Natural killer cell (primary cell): ENCODE data around the gene SCNM1. TPM values are rescaled to one million over a fixed set of nuclear protein-coding genes. Genes with fewer than 3 reads are reported as not detected.

Experiments used
- ATAC-seq, 3 donors: fragments of 150-1000 bp in 2 of 3; fragments of 200-7000 bp in 1 of 3; cut with Tn5 transposase; 1 replicate in 1 of 3; 2 replicates in 2 of 3; pipeline ENCODE4 v1.10.0; 2021; ENCODE audit warnings: mild to moderate bottlenecking in 2 of 3, moderate library complexity in 2 of 3
- DNase-seq, 2 donors: peaks; one replicate each; pipeline versions ENCODE4 v3.0.0 to v3.0.0-alpha.2; 2013 to 2021; ENCODE audit warnings: mixed read lengths in 1 of 2
- H3K27ac ChIP-seq: one replicate; pipeline ENCODE4 v1.5.1; 2013; ENCODE audit warnings: mild to moderate bottlenecking, low read length
- H3K27me3 ChIP-seq: one replicate; pipeline ENCODE4 v1.6.1; 2013; ENCODE audit warnings: low read length; ENCODE audit not compliant: control insufficient read depth, insufficient read depth
- H3K36me3 ChIP-seq: one replicate; pipeline ENCODE4 v1.6.1; 2013; ENCODE audit warnings: low read length; ENCODE audit not compliant: control insufficient read depth, insufficient read depth
- H3K4me1 ChIP-seq: one replicate; pipeline ENCODE4 v1.6.1; 2013; ENCODE audit warnings: low read length; ENCODE audit not compliant: control insufficient read depth, insufficient read depth
- H3K4me3 ChIP-seq: one replicate; pipeline ENCODE4 v1.5.1; 2013; ENCODE audit warnings: low read length
- H3K9me3 ChIP-seq: one replicate; pipeline ENCODE4 v1.6.1; 2013; ENCODE audit warnings: low read length; ENCODE audit not compliant: control insufficient read depth, insufficient read depth
- H3K27ac Mint-ChIP-seq, 2 donors: one replicate each; pipeline ENCODE4 v1.8.0; 2022; ENCODE audit warnings: mild to moderate bottlenecking in 2 of 2, mixed read lengths in 2 of 2, moderate library complexity in 1 of 2
- H3K27me3 Mint-ChIP-seq, 2 donors: one replicate each; pipeline ENCODE4 v1.8.0; 2022; ENCODE audit warnings: low read depth in 2 of 2, mixed read lengths in 2 of 2
- H3K36me3 Mint-ChIP-seq: one replicate; pipeline ENCODE4 v1.8.0; 2022; ENCODE audit warnings: mixed read lengths
- H3K4me1 Mint-ChIP-seq, 2 donors: one replicate each; pipeline ENCODE4 v1.8.0; 2022; ENCODE audit warnings: mixed read lengths in 2 of 2
- H3K4me3 Mint-ChIP-seq: one replicate; pipeline ENCODE4 v1.8.0; 2022; ENCODE audit warnings: mild to moderate bottlenecking, moderate library complexity, mixed read lengths
- H3K9me3 Mint-ChIP-seq, 2 donors: one replicate each; pipeline ENCODE4 v1.8.0; 2022; ENCODE audit warnings: mixed read lengths in 2 of 2
- WGBS: methylation state at CpG from one replicate; pipeline ENCODE4 v1.1.7; 2013; ENCODE audit warnings: missing lambda C conversion rate; ENCODE audit not compliant: insufficient coverage; 5-methylcytosine and 5-hydroxymethylcytosine counted together
- intact Hi-C: fragments of 100-400 bp; cut with micrococcal nuclease; formaldehyde crosslinking; loops from one replicate; pipeline ENCODE4 v1.14.2; 2022
- total RNA-seq, 4 donors: library from RNA; stranded (reverse); fragments of 120-200 nt in 1 of 4; gene quantifications; one replicate each; pipeline versions ENCODE4 v1.2.3 to v1.2.4, GENCODE V29; 2013 to 2022
- TF ChIP-seq, protein P1 (sequence below): fragments of 200-600 bp; IDR thresholded peaks from one replicate; pipeline ENCODE4 v1.8.0; 2022; ENCODE audit warnings: antibody characterized with exemption

SCNM1 gene
- total RNA-seq, 3 donors from 2014 or later (not counting 1 experiment from before 2014, with no cell fraction given): 52.3 to 54.2 (median 52.9) TPM

DNA sequence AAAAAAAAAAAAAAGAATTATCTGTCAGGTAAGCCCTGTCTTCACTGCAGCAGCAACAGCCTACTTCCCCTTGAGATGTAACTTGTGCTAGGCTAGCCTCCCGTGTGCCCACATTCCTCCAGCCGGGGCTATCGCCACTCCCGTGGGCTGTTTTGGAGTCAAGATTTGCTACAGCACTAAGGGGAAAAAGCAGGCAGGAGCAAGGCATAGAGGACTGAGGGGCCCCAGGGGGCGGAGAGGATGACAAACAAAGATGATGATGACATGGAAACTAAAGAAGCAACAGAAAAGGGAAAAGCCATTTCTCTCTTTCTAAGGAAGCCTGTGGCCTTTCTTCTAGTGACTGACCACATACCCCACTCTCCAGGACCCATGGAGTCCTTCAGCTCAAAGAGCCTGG is 7.6 kb upstream of the SCNM1 start:
- Mint-ChIP-seq H3K36me3 (no peaks in the 10 kb centered on the region), H3K4me3 (peak overlapping the region; percentile 96), H3K9me3 (no peaks in the 10 kb centered on the region), H3K27me3 (no peaks in the 10 kb centered on the region), H3K4me1 (peaks cover 45 to 58% of the 10 kb centered on the region in 2 donors), H3K27ac (peak overlapping the region; percentile 89 to 96)
- intact Hi-C loops: loop anchor here (5.0 kb wide), 2 partner anchors 181 to 596 kb away; no protein-coding TSS in a partner anchor
- peak in 1 of 2 donors; percentile 18 for DNase-seq
- no peak for ATAC-seq
- Histone ChIP-seq H3K27ac (peak overlapping the region; percentile 0), H3K9me3 (no peaks in the 10 kb centered on the region), H3K4me1 (peaks cover 49% of the 10 kb centered on the region), H3K4me3 (no peak overlapping the region), H3K36me3 (peaks cover 19% of the 10 kb centered on the region), H3K27me3 (no peaks in the 10 kb centered on the region)
- 51% methylated on average over 5 of the region's 5 CpGs for WGBS
- TF ChIP-seq, protein P1, sequence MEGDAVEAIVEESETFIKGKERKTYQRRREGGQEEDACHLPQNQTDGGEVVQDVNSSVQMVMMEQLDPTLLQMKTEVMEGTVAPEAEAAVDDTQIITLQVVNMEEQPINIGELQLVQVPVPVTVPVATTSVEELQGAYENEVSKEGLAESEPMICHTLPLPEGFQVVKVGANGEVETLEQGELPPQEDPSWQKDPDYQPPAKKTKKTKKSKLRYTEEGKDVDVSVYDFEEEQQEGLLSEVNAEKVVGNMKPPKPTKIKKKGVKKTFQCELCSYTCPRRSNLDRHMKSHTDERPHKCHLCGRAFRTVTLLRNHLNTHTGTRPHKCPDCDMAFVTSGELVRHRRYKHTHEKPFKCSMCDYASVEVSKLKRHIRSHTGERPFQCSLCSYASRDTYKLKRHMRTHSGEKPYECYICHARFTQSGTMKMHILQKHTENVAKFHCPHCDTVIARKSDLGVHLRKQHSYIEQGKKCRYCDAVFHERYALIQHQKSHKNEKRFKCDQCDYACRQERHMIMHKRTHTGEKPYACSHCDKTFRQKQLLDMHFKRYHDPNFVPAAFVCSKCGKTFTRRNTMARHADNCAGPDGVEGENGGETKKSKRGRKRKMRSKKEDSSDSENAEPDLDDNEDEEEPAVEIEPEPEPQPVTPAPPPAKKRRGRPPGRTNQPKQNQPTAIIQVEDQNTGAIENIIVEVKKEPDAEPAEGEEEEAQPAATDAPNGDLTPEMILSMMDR: no peak

DNA sequence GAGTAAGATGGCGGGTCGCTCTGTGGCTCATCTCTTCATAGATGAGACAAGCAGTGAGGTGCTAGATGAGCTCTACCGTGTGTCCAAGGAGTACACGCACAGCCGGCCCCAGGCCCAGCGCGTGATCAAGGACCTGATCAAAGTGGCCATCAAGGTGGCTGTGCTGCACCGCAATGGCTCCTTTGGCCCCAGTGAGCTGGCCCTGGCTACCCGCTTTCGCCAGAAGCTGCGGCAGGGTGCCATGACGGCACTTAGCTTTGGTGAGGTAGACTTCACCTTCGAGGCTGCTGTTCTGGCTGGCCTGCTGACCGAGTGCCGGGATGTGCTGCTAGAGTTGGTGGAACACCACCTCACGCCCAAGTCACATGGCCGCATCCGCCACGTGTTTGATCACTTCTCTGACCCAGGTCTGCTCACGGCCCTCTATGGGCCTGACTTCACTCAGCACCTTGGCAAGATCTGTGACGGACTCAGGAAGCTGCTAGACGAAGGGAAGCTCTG is 7.1 kb upstream of the SCNM1 start:
- Histone ChIP-seq H3K27ac (peak overlapping the region; percentile 41), H3K36me3 (peaks cover 19% of the 10 kb centered on the region), H3K27me3 (no peaks in the 10 kb centered on the region), H3K4me1 (peaks cover 49% of the 10 kb centered on the region), H3K4me3 (no peak overlapping the region), H3K9me3 (no peaks in the 10 kb centered on the region)
- intact Hi-C loops: loop anchor here (5.0 kb wide), 2 partner anchors 182 to 596 kb away; no protein-coding TSS in a partner anchor
- Mint-ChIP-seq H3K9me3 (no peaks in the 10 kb centered on the region), H3K4me1 (peaks cover 45 to 58% of the 10 kb centered on the region in 2 donors), H3K4me3 (peak overlapping the region; percentile 96), H3K27ac (peak overlapping the region; percentile 89 to 96), H3K27me3 (no peaks in the 10 kb centered on the region), H3K36me3 (no peaks in the 10 kb centered on the region)
- DNase-seq: peak in 1 of 2 donors; percentile 24
- TF ChIP-seq, protein P1: no peak
- no peak for ATAC-seq
- WGBS: 84% methylated on average over 22 of the region's 22 CpGs

DNA sequence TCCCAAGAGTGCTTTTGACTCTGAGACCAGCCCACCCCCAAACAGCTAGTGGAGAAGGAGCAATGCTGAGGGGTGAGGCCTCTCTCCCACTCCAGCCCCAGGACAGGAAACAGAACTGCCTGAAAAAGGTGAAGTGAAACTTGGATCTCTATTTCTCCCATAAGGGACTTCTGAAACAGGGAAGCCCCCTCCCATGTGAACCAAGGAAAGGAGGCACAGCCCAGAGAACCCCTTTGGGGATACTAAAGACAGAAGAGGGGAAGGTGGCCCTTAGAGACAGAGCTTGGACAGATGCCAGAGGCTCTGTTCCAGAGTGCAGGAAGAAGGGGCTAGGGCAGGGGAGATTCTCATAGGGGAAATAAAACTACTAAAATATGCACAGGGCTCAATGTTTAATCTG is 6.6 kb upstream of the SCNM1 start:
- H3K27ac ChIP-seq: peak overlapping the region; percentile 41
- Mint-ChIP-seq H3K4me3 (peak overlapping the region; percentile 64), H3K27me3 (no peaks in the 10 kb centered on the region), H3K4me1 (peaks cover 45 to 58% of the 10 kb centered on the region in 2 donors), H3K27ac (peak overlapping the region; percentile 82 to 89), H3K9me3 (no peaks in the 10 kb centered on the region), H3K36me3 (no peaks in the 10 kb centered on the region)
- H3K4me1 ChIP-seq: peaks cover 49% of the 10 kb centered on the region
- ATAC-seq: no peak
- intact Hi-C loops: loop anchor here (5.0 kb wide), 2 partner anchors 182 to 597 kb away; no protein-coding TSS in a partner anchor
- H3K4me3 ChIP-seq: no peak overlapping the region
- TF ChIP-seq, protein P1: no peak
- DNase-seq: no peak
- H3K9me3 ChIP-seq: no peaks in the 10 kb centered on the region
- peaks cover 23% of the 10 kb centered on the region for H3K36me3 ChIP-seq
- H3K27me3 ChIP-seq: no peaks in the 10 kb centered on the region
